T-cell (primary cell): Measurements from ENCODE around the gene BBC3. TPM values are rescaled to one million over a fixed set of nuclear protein-coding genes. Genes with fewer than 3 reads are reported as not detected.

Experiments
- ATAC-seq, 4 experiments: fragments of 200-7000 bp in 3 of 4; fragments of 150-1000 bp in 1 of 4; cut with Tn5 transposase; replicated peaks in 1 of 4; 1 replicate in 3 of 4; 2 replicates in 1 of 4; pipeline ENCODE4 v1.10.0; 2021; ENCODE audit warnings: moderate library complexity in 3 of 4, mild to moderate bottlenecking in 2 of 4, moderate number of reproducible peaks in 1 of 4
- CTCF ChIA-PET, 2 donors: fragments of 300-600 bp; sonication (Branson Sonifier 250); formaldehyde crosslinking; loops; one replicate each; lab custom pipeline; 2022; ENCODE audit warnings: antibody characterized with exemption in 2 of 2; lab: Charles Lee
- POLR2A ChIA-PET, 2 donors: fragments of 300-600 bp; sonication (Branson Sonifier 250); formaldehyde crosslinking; loops; one replicate each; lab custom pipeline; 2022; ENCODE audit warnings: antibody characterized with exemption in 2 of 2; lab: Charles Lee
- DNase-seq, 35 experiments: peaks; one replicate each; pipeline versions ENCODE4 v3.0.0 to v3.0.0-alpha.2; 2013 to 2023
- H3K27ac ChIP-seq: one replicate; pipeline ENCODE4 v1.5.1; 2013; ENCODE audit warnings: low read length
- H3K27me3 ChIP-seq, 2 experiments: replicated peaks in 1 of 2; 1 replicate in 1 of 2; 2 replicates in 1 of 2; pipeline versions ENCODE4 v1.6.1 to v1.7.0; 2013; ENCODE audit warnings: low read length in 1 of 2, mixed read lengths in 1 of 2; ENCODE audit not compliant: control insufficient read depth in 2 of 2, insufficient read depth in 2 of 2; ENCODE audit errors: extremely low read depth in 1 of 2
- H3K36me3 ChIP-seq, 2 donors: 1 replicate in 1 of 2; 2 replicates in 1 of 2; pipeline versions ENCODE4 v1.6.1 to v1.7.0; 2013; ENCODE audit warnings: low read length in 1 of 2; ENCODE audit not compliant: control insufficient read depth in 2 of 2, insufficient read depth in 1 of 2; ENCODE audit errors: extremely low read depth in 1 of 2
- H3K4me1 ChIP-seq, 2 experiments: 1 replicate in 1 of 2; 2 replicates in 1 of 2; pipeline versions ENCODE4 v1.6.1 to v1.7.0; 2013; ENCODE audit warnings: low read length in 2 of 2, mixed read lengths in 1 of 2; ENCODE audit not compliant: insufficient read depth in 2 of 2, control insufficient read depth in 1 of 2; ENCODE audit errors: extremely low read depth in 1 of 2
- H3K4me3 ChIP-seq, 2 donors: 1 replicate in 1 of 2; 2 replicates in 1 of 2; pipeline versions ENCODE4 v1.5.1 to v1.7.0; 2013; ENCODE audit warnings: mild to moderate bottlenecking in 2 of 2, low read length in 1 of 2, moderate library complexity in 1 of 2; ENCODE audit not compliant: control insufficient read depth in 1 of 2; ENCODE audit errors: extremely low read depth in 1 of 2
- H3K9me3 ChIP-seq: 2 replicates; pipeline ENCODE4 v1.7.0; 2013
- H3K27ac Mint-ChIP-seq, 2 donors: one replicate each; pipeline ENCODE4 v1.8.0; 2020 to 2021; ENCODE audit warnings: mild to moderate bottlenecking in 2 of 2, mixed read lengths in 2 of 2
- H3K27me3 Mint-ChIP-seq, 2 donors: one replicate each; pipeline ENCODE4 v1.8.0; 2021 to 2022; ENCODE audit warnings: mixed read lengths in 2 of 2
- H3K36me3 Mint-ChIP-seq: one replicate; pipeline ENCODE4 v1.8.0; 2021; ENCODE audit warnings: mixed read lengths
- H3K4me1 Mint-ChIP-seq, 3 donors: one replicate each; pipeline ENCODE4 v1.8.0; 2020 to 2022; ENCODE audit warnings: mixed read lengths in 3 of 3, mild to moderate bottlenecking in 1 of 3
- H3K4me3 Mint-ChIP-seq, 3 donors: one replicate each; pipeline ENCODE4 v1.8.0; 2020 to 2022; ENCODE audit warnings: mild to moderate bottlenecking in 3 of 3, mixed read lengths in 3 of 3, moderate library complexity in 3 of 3
- H3K9me3 Mint-ChIP-seq, 3 donors: one replicate each; pipeline ENCODE4 v1.8.0; 2020 to 2022; ENCODE audit warnings: mixed read lengths in 3 of 3
- WGBS: methylation state at CpG from one replicate; pipeline ENCODE4 v1.1.5; 2013; ENCODE audit warnings: missing lambda C conversion rate; ENCODE audit not compliant: insufficient coverage; 5-methylcytosine and 5-hydroxymethylcytosine counted together
- total RNA-seq, 35 experiments: library from RNA in 6 of 35; stranded (reverse) in 6 of 35; fragments of 120-200 nt in 1 of 35; gene quantifications; one replicate each; pipeline versions ENCODE4 v1.2.1 to v1.2.4 and lab custom pipeline; 2013 to 2026

Gene BBC3
- total RNA-seq, 5 donors from 2014 or later (not counting 1 experiment from before 2014, with no cell fraction given) = 20.0 to 48.6 (median 39.2) TPM

GRCh38 chr19:47243776-47244547 is 13.0 kb upstream of the BBC3 start:
- Mint-ChIP-seq H3K27ac (peak overlapping the region; percentile 81 to 89), H3K27me3 (no peaks in the 10 kb centered on the region), H3K9me3 (no peaks in the 10 kb centered on the region), H3K36me3 (no peaks in the 10 kb centered on the region), H3K4me3 (peak overlapping the region in 2 of 3 donors; percentile 51 to 66), H3K4me1 (peaks cover 3 to 36% (median 33%) of the 10 kb centered on the region in 3 donors)
- Histone ChIP-seq H3K36me3 (no peaks in the 10 kb centered on the region), H3K27me3 (peaks cover 6 to 9% of the 10 kb centered on the region in 2 experiments), H3K4me1 (peaks cover 38 to 57% of the 10 kb centered on the region in 2 experiments), H3K4me3 (peak overlapping the region; percentile 32 to 34), H3K27ac (peak overlapping the region; percentile 72), H3K9me3 (no peaks in the 10 kb centered on the region)
- WGBS = 2% methylated on average over 40 of the region's 46 CpGs
- ATAC-seq (peak; percentile 44 to 67 (median 66)), DNase-seq (peak; percentile 69 to 94 (median 81))
- ChIA-PET POLR2A (interaction anchor here in 1 of 2 donors (0.6 to 0.9 kb wide), 3 partner anchors 13 to 1355 kb away, joined by 3 to 6 read pairs (median 5); partner anchors contain the start of gene CCDC9), CTCF (interaction anchor here (0.5 to 5.4 kb wide), 34 partner anchors 9 to 1351 kb away, joined by 3 to 179 read pairs (median 7); partner anchors contain the start of genes CCDC9 (in 1 of the 2), INAFM1 (in 1 of the 2), SAE1 (in 1 of the 2) and ZC3H4 (in 1 of the 2))

DNA sequence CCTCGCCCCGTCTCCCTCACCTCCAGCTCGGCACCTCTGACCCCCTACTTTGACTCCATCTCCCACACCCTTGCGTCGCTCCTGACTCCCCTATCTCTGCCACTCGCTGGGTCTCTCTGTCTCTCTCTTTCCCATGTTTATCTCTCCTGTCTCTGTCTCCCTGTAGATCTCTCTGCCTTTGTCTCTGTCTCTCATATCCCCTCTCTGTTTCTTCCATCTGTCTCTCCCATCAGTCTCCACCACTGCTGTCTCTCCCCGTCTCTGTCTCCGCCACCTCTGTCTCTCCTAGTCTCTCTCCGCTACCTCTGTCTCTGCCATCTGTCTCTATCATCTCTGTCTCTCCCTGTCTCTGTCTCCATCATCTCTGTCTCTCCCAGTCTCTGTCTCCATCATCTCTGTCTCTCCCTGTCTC is 12.4 kb upstream of the BBC3 start:
- H3K27ac Mint-ChIP-seq = peak overlapping the region; percentile 81 to 89
- peak overlapping the region; percentile 72 for H3K27ac ChIP-seq
- peak in 2 of 4 experiments; percentile 3 to 19 for ATAC-seq
- peaks cover 38 to 60% of the 10 kb centered on the region in 2 experiments for H3K4me1 ChIP-seq
- WGBS = 36% methylated on average over 7 of the region's 9 CpGs
- no peaks in the 10 kb centered on the region for H3K9me3 ChIP-seq
- no peaks in the 10 kb centered on the region for H3K36me3 Mint-ChIP-seq
- H3K4me3 Mint-ChIP-seq = peak overlapping the region in 2 of 3 donors; percentile 51 to 66
- peaks cover 6 to 9% of the 10 kb centered on the region in 2 experiments for H3K27me3 ChIP-seq
- no peaks in the 10 kb centered on the region for H3K9me3 Mint-ChIP-seq
- H3K27me3 Mint-ChIP-seq = no peaks in the 10 kb centered on the region
- ChIA-PET POLR2A (interaction anchor here (0.5 to 0.7 kb wide), 4 partner anchors 31 to 104 kb away, joined by 3 to 4 read pairs (median 3); no protein-coding TSS in a partner anchor), CTCF (interaction anchor here (0.6 to 5.4 kb wide), 13 partner anchors 11 to 130 kb away, joined by 3 to 179 read pairs (median 10); partner anchors contain the start of gene ZC3H4 (in 1 of the 2))
- peak overlapping the region; percentile 34 to 51 for H3K4me3 ChIP-seq
- H3K36me3 ChIP-seq = no peaks in the 10 kb centered on the region
- DNase-seq = peak in 2 of 35 experiments; percentile 16 to 25
- peaks cover 8 to 40% (median 35%) of the 10 kb centered on the region in 3 donors for H3K4me1 Mint-ChIP-seq

DNA sequence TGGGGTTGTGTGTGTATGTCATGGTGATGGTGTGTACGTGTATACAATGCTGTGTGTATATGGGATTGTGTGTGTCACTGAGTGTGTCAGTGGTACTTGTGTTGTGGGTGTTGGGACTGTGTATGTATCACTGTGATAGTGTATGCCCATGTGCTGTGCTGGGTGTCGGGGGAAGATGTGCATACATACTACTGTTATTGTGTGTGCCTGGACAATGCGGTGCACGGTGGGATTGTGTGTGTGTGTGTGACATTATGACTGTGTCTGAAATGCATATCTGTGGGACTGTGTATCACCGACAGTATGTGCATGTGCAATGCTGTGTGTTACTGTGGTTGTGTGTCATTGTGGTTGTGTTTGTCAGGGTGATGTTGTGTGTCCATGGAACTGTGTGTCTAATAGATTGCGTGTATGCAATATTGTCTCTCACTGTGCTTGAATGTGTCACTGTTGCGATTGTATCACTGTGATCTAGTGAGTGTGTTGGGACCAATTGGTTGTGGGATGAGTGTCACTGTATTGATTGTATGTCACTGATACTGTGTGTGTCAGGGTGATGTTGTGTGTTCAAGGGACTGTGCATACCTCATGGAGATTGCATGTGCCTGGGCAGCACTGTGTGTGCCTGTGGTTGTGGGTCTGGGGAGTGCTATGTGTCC is 11.0 kb upstream of the BBC3 start:
- peak in 2 of 35 experiments; percentile 11 to 29 for DNase-seq
- Histone ChIP-seq H3K4me3 (no peak overlapping the region), H3K36me3 (no peaks in the 10 kb centered on the region), H3K27ac (peak overlapping the region; percentile 38), H3K27me3 (peaks cover 6 to 9% of the 10 kb centered on the region in 2 experiments), H3K4me1 (peaks cover 38 to 56% of the 10 kb centered on the region in 2 experiments), H3K9me3 (no peaks in the 10 kb centered on the region)
- no peak overlapping the region for H3K27ac Mint-ChIP-seq
- H3K36me3 Mint-ChIP-seq = no peaks in the 10 kb centered on the region
- ChIA-PET CTCF (interaction anchor here in 1 of 2 donors (1.1 kb wide), 1 partner anchor 31 kb away, joined by 10 read pairs; no protein-coding TSS in a partner anchor), POLR2A (no interaction called here)
- 88% methylated on average over 7 of the region's 7 CpGs for WGBS
- ATAC-seq = no peak
- H3K4me3 Mint-ChIP-seq = no peak overlapping the region
- no peaks in the 10 kb centered on the region for H3K9me3 Mint-ChIP-seq
- no peaks in the 10 kb centered on the region for H3K27me3 Mint-ChIP-seq
- H3K4me1 Mint-ChIP-seq = peaks cover 8 to 37% (median 32%) of the 10 kb centered on the region in 3 donors

DNA sequence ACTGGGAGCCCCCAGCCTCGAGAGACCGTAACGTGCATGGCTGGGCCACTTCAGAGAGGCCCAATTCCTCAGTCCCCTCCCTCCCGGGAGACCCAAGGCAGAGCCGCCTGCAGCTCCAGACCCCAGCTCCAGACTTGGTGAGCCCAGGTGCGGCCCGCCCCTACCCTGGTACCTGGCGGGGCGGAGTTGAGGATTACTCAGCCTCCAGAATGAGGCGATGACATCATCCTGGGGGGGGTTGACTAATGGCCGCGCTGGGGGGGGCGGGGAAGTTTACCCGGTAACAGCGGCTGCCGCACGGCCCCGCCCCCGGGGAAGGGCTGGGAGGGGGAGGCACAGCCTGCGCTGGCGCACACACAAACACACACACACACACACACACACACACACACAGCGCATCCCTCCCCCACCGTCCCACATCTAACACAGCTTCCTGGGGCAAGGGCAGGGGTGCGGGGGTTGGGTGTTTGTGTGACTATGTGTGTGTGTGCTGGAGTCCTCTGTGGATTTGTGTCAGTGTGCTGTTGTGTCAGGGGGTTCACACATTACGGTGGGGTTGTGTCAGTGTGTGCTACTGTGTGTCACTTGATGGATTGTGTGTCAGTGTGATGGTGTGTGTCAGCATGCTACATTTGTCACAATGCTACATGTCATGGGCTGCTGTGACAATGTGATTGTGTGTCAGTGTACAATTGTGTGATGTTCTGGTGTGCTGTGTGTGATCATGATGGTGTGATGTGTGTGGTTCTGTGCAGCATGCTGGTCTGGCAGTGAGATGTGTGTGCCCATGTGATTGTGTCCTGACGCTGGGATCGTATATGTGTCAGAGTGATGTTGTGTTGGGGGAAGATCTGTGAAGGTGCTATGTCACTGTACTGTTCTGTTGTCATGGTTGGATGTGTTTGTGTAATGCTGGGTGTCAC is 10.3 kb upstream of the BBC3 start:
- ATAC-seq = peak; percentile 57 to 68 (median 60)
- peaks cover 8 to 37% (median 32%) of the 10 kb centered on the region in 3 donors for H3K4me1 Mint-ChIP-seq
- Histone ChIP-seq H3K4me1 (peaks cover 38 to 55% of the 10 kb centered on the region in 2 experiments), H3K9me3 (no peaks in the 10 kb centered on the region), H3K36me3 (no peaks in the 10 kb centered on the region), H3K27ac (peak overlapping the region; percentile 50), H3K27me3 (peaks cover 6 to 9% of the 10 kb centered on the region in 2 experiments), H3K4me3 (peak overlapping the region in 1 of 2 donors; percentile 19)
- H3K4me3 Mint-ChIP-seq = peak overlapping the region in 2 of 3 donors; percentile 53 to 54
- H3K27ac Mint-ChIP-seq = peak overlapping the region in 1 of 2 donors; percentile 22
- CTCF ChIA-PET = interaction anchor here in 1 of 2 donors (0.6 kb wide), 3 partner anchors 46 to 274 kb away, joined by 3 to 7 read pairs (median 5); no protein-coding TSS in a partner anchor
- POLR2A ChIA-PET = interaction anchor here in 1 of 2 donors (0.6 kb wide), 1 partner anchor 63 kb away, joined by 3 read pairs; no protein-coding TSS in a partner anchor
- 29% methylated on average over 10 of the region's 27 CpGs for WGBS
- H3K9me3 Mint-ChIP-seq = no peaks in the 10 kb centered on the region
- DNase-seq = peak; percentile 66 to 95 (median 86)
- no peaks in the 10 kb centered on the region for H3K27me3 Mint-ChIP-seq
- H3K36me3 Mint-ChIP-seq = no peaks in the 10 kb centered on the region

GRCh38 chr19:47240556-47240955 is 9.6 kb upstream of the BBC3 start:
- H3K4me3 Mint-ChIP-seq = peak overlapping the region in 2 of 3 donors; percentile 53 to 54
- WGBS = 75% methylated on average over 2 of the region's 6 CpGs

More at GRCh38 chr19:47240556-47240955, 9.6 kb upstream of the BBC3 start:
- Histone ChIP-seq H3K9me3 (no peaks in the 10 kb centered on the region), H3K4me1 (peaks cover 38 to 55% of the 10 kb centered on the region in 2 experiments), H3K27ac (peak overlapping the region; percentile 50), H3K36me3 (no peaks in the 10 kb centered on the region), H3K4me3 (peak overlapping the region in 1 of 2 donors; percentile 19), H3K27me3 (peaks cover 6 to 9% of the 10 kb centered on the region in 2 experiments)
- ChIA-PET POLR2A (interaction anchor here in 1 of 2 donors (0.6 kb wide), 1 partner anchor 62 kb away, joined by 3 read pairs; no protein-coding TSS in a partner anchor), CTCF (interaction anchor here in 1 of 2 donors (0.6 kb wide), 2 partner anchors 46 to 275 kb away, joined by 5 to 7 read pairs; no protein-coding TSS in a partner anchor)
- DNase-seq (no peak), ATAC-seq (no peak)
- H3K27ac Mint-ChIP-seq = no peak overlapping the region
- H3K27me3 Mint-ChIP-seq = no peaks in the 10 kb centered on the region
- H3K4me1 Mint-ChIP-seq = peaks cover 8 to 37% (median 32%) of the 10 kb centered on the region in 3 donors
- no peaks in the 10 kb centered on the region for H3K36me3 Mint-ChIP-seq
- no peaks in the 10 kb centered on the region for H3K9me3 Mint-ChIP-seq
